GM12878 (cell line): ENCODE data around the gene EIF2D. TPM values are rescaled to one million over a fixed set of nuclear protein-coding genes. Genes with fewer than 3 reads are reported as not detected.
"Not testable (repeated sequence)": the region's sequence is repeated elsewhere in the genome, so short reads cannot be mapped to it uniquely, and the experiment has no call there.

Experiments
- ATAC-seq: fragments of 200-7000 bp; cut with Tn5 transposase; 3 replicates; pipeline ENCODE4 v1.9.1; 2020; ENCODE audit warnings: mild to moderate bottlenecking, moderate library complexity
- BruUV-seq: library from RNA; stranded (reverse); fragments of 400-500 nt; replicated peaks from 2 replicates; lab custom pipeline; 2021; lab: Mats Ljungman, UMichigan
- CTCF ChIA-PET: fragments of 300-600 bp; sonication (Branson Sonifier 250); formaldehyde crosslinking; extraction: SDS; loops from one replicate; lab custom pipeline; 2021; ENCODE audit warnings: inconsistent platforms; lab: Yijun Ruan, JAX
- POLR2A ChIA-PET: fragments of 350-600 bp; formaldehyde crosslinking; extraction: SDS; loops from one replicate; lab custom pipeline; 2021; ENCODE audit warnings: inconsistent platforms; lab: Charles Lee
- RAD21 ChIA-PET: fragments of 300-600 bp; sonication (Branson Sonifier 250); formaldehyde crosslinking; loops from one replicate; lab custom pipeline; 2023; ENCODE audit warnings: antibody characterized with exemption; ENCODE audit not compliant: unreplicated experiment; lab: Charles Lee
- SMC1A ChIA-PET: fragments of 300-600 bp; sonication (Branson Sonifier 250); formaldehyde crosslinking; loops from one replicate; lab custom pipeline; 2023; ENCODE audit not compliant: unreplicated experiment, uncharacterized antibody; lab: Charles Lee
- DNase-seq: peaks from one replicate; pipeline ENCODE4 v3.0.0-alpha.2; 2011; ENCODE audit warnings: low read depth, low spot score
- FAIRE-seq: peaks from 3 replicates; lab custom pipeline; 2011; peaks lifted over from hg19 to GRCh38; lab: Jason Lieb, UNC
- H2AFZ ChIP-seq: 2 replicates; pipeline ENCODE4 v1.6.0; 2011; ENCODE audit warnings: low read depth, low read length, control low read depth; ENCODE audit not compliant: control insufficient read depth
- H3K27ac ChIP-seq: 2 replicates; pipeline ENCODE4 v1.5.1; 2011; ENCODE audit warnings: control low read depth; ENCODE audit not compliant: control insufficient read depth, insufficient read depth
- H3K27me3 ChIP-seq, 2 experiments: replicated peaks in 1 of 2; 2 replicates each; pipeline versions ENCODE4 v1.6.0 to v1.6.1; 2011; ENCODE audit warnings: low read length in 1 of 2; ENCODE audit not compliant: control insufficient read depth in 2 of 2, insufficient read depth in 2 of 2
- H3K36me3 ChIP-seq, 2 experiments: 2 replicates each; pipeline ENCODE4 v1.5.1; 2011; ENCODE audit warnings: low read length in 1 of 2; ENCODE audit not compliant: control insufficient read depth in 2 of 2, insufficient read depth in 2 of 2
- H3K4me1 ChIP-seq: 2 replicates; pipeline ENCODE4 v1.6.1; 2011; ENCODE audit warnings: mild to moderate bottlenecking, low read length, moderate library complexity, mixed read lengths; ENCODE audit not compliant: control insufficient read depth, insufficient read depth
- H3K4me2 ChIP-seq: 2 replicates; pipeline ENCODE4 v1.6.0; 2011; ENCODE audit warnings: control low read depth; ENCODE audit not compliant: control insufficient read depth, insufficient read depth
- H3K4me3 ChIP-seq: fragments of 200-600 bp; sonication (generic); 2 replicates; pipeline ENCODE4 v1.5.1; 2016
- H3K79me2 ChIP-seq: 2 replicates; pipeline ENCODE4 v1.6.0; 2011; ENCODE audit warnings: low read length; ENCODE audit not compliant: control insufficient read depth, insufficient read depth
- H3K9ac ChIP-seq: 2 replicates; pipeline ENCODE4 v1.8.0; 2011; ENCODE audit warnings: low read length, control low read depth, mixed read lengths; ENCODE audit not compliant: control insufficient read depth, insufficient read depth
- H3K9me3 ChIP-seq: replicated peaks from 3 replicates; pipeline ENCODE4 v1.5.1; 2011; ENCODE audit warnings: mild to moderate bottlenecking, low read length; ENCODE audit not compliant: control insufficient read depth, insufficient read depth
- H4K20me1 ChIP-seq: 2 replicates; pipeline ENCODE4 v1.6.0; 2011; ENCODE audit not compliant: control insufficient read depth, insufficient read depth
- BCL11A ChIP-seq: IDR thresholded peaks from 2 replicates; pipeline ENCODE4 v1.6.1; 2011; ENCODE audit warnings: low read depth, low read length
- BMI1 ChIP-seq: fragments of 450-650 bp; IDR thresholded peaks from 2 replicates; pipeline ENCODE4 v1.6.1; 2016; ENCODE audit warnings: mild to moderate bottlenecking, moderate library complexity, borderline replicate concordance
- CBFB ChIP-seq: IDR thresholded peaks from 2 replicates; pipeline ENCODE4 v1.6.1; 2016; ENCODE audit warnings: antibody characterized with exemption, low read depth
- CHD2 ChIP-seq: IDR thresholded peaks from 2 replicates; pipeline ENCODE4 v1.6.1; 2011; ENCODE audit warnings: low read depth, low read length, improper control_type of control experiment, borderline replicate concordance
- CREB1 ChIP-seq: IDR thresholded peaks from 2 replicates; pipeline ENCODE4 v1.6.1; 2012; ENCODE audit warnings: low read depth, mild to moderate bottlenecking, inconsistent platforms
- FOXM1 ChIP-seq: IDR thresholded peaks from 2 replicates; pipeline ENCODE4 v1.6.1; 2012; ENCODE audit warnings: low read depth, mild to moderate bottlenecking, inconsistent platforms, low read length, moderate library complexity
- GATAD2B ChIP-seq: fragments of 450-650 bp; conservative IDR thresholded peaks from 2 replicates; pipeline ENCODE4 v1.6.1; 2017; ENCODE audit warnings: low read depth, mild to moderate bottlenecking, moderate library complexity
- HDAC2 ChIP-seq: fragments of 200-600 bp; sonication (generic); IDR thresholded peaks from 2 replicates; pipeline ENCODE4 v1.6.1; 2017
- IKZF2 ChIP-seq, 2 experiments: fragments of 450-650 bp; IDR thresholded peaks; 2 replicates each; pipeline ENCODE4 v1.6.1; 2017; ENCODE audit warnings: mild to moderate bottlenecking in 2 of 2, moderate library complexity in 2 of 2
- KAT2A ChIP-seq: conservative IDR thresholded peaks from 2 replicates; pipeline ENCODE4 v1.6.1; 2011; ENCODE audit warnings: low read depth, low read length; ENCODE audit not compliant: control insufficient read depth
- MYB ChIP-seq: fragments of 150-350 bp; IDR thresholded peaks from 2 replicates; pipeline ENCODE4 v1.6.1; 2014; ENCODE audit warnings: mild to moderate bottlenecking, low read depth, low read length, borderline replicate concordance
- PBX3 ChIP-seq: IDR thresholded peaks from 2 replicates; pipeline ENCODE4 v1.6.1; 2011; ENCODE audit warnings: mild to moderate bottlenecking, low read depth, low read length, moderate library complexity; ENCODE audit not compliant: insufficient replicate concordance
- RELB ChIP-seq: fragments of 450-650 bp; IDR thresholded peaks from 2 replicates; pipeline ENCODE4 v1.6.1; 2017; ENCODE audit warnings: low read depth, mild to moderate bottlenecking, moderate library complexity
- SIX5 ChIP-seq: IDR thresholded peaks from 2 replicates; pipeline ENCODE4 v1.6.1; 2011; ENCODE audit warnings: mild to moderate bottlenecking, low read depth, low read length, moderate library complexity; ENCODE audit not compliant: severe bottlenecking
- WGBS: methylation state at CpG from one replicate; pipeline ENCODE4 v1.1.6; 2016; ENCODE audit warnings: low lambda C conversion rate; ENCODE audit not compliant: insufficient replicate concordance, insufficient coverage; ENCODE audit errors: missing lambda C conversion rate; 5-methylcytosine and 5-hydroxymethylcytosine counted together
- in situ Hi-C: fragments of 300-500 bp; cut with MboI; formaldehyde crosslinking; loops from 9 replicates; pipeline ENCODE4 v1.14.3; 2018; ENCODE audit warnings: mixed read lengths
- intact Hi-C: fragments of 100-400 bp; cut with micrococcal nuclease; formaldehyde crosslinking; loops from one replicate; pipeline ENCODE4 v1.14.2; 2022; ENCODE audit not compliant: unreplicated experiment
- polyA plus RNA-seq, 11 experiments: library from polyadenylated mRNA; depleted of rRNA in 4 of 11; unstranded in 6 of 11; stranded (reverse) in 5 of 11; fragments of >200 nt; fragmentation: Nextera tagmentation in 4 of 11; fragmentation: Illumina TruSeq in 1 of 11; extraction: Ambion mirVana in 4 of 11; extraction: Trizol in 1 of 11; gene quantifications; 1 replicate in 1 of 11; 2 replicates in 10 of 11; pipeline versions ENCODE4 v1.2.1 to v1.2.3, GENCODE V29; 2011 to 2016; ENCODE audit warnings: inconsistent platforms in 2 of 11, missing spikeins in 2 of 11, low read depth in 1 of 11
- total RNA-seq, 4 experiments: library from RNA; depleted of rRNA in 3 of 4; stranded (reverse); fragments of >200 nt in 3 of 4; fragmentation: Illumina TruSeq in 1 of 4; extraction: Trizol in 1 of 4; gene quantifications; 2 replicates each; pipeline versions ENCODE4 v1.2.1 to v1.2.3, GENCODE V29; 2013 to 2021
- TF ChIP-seq, protein P1 (sequence below): fragments of 450-650 bp; IDR thresholded peaks from 2 replicates; pipeline ENCODE4 v1.6.1; 2017; ENCODE audit warnings: antibody characterized with exemption, mild to moderate bottlenecking, moderate library complexity
- TF ChIP-seq, protein P2 (sequence below): fragments of 450-650 bp; IDR thresholded peaks from 2 replicates; pipeline ENCODE4 v1.6.1; 2018; ENCODE audit warnings: borderline replicate concordance, mild to moderate bottlenecking; ENCODE audit not compliant: partially characterized antibody

Gene EIF2D
- total and polyA plus RNA-seq, 10 of the 15 experiments (the other 5 are each of a cell fraction or from before 2014, with no cell fraction given) = 65.2 to 133 (median 79.0) TPM

DNA sequence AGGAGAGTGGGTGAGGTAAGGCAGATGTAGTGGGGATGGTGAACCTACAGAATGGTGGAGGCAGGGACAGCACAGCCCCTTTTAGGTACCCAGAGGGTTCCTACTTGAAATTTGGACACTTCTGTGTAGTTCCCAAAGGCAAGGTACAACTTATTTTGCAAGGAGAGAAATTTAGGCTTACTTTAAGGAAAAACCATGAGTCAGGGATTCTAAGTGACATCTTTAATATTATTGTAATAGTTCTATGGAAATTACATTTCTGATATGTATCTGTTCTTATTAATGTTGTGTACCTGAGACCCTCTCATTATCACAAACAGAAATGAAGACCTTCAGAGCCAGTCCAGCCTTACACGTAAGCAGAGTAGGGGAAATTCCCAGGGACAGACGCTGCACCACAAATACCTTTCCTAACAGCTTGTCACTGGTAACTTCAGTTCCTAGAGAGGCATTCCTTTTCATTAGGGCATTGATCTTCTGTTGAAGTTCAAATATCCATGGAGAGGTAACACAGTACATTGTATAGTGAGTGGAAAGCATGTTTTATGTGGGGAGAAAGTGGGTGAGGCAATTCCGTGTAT lies 30.9 kb upstream of the EIF2D start (continued):
- TF ChIP-seq PBX3 = no peak
- TF ChIP-seq SIX5 = no peak
- no peak for TF ChIP-seq FOXM1
- TF ChIP-seq, protein P1, sequence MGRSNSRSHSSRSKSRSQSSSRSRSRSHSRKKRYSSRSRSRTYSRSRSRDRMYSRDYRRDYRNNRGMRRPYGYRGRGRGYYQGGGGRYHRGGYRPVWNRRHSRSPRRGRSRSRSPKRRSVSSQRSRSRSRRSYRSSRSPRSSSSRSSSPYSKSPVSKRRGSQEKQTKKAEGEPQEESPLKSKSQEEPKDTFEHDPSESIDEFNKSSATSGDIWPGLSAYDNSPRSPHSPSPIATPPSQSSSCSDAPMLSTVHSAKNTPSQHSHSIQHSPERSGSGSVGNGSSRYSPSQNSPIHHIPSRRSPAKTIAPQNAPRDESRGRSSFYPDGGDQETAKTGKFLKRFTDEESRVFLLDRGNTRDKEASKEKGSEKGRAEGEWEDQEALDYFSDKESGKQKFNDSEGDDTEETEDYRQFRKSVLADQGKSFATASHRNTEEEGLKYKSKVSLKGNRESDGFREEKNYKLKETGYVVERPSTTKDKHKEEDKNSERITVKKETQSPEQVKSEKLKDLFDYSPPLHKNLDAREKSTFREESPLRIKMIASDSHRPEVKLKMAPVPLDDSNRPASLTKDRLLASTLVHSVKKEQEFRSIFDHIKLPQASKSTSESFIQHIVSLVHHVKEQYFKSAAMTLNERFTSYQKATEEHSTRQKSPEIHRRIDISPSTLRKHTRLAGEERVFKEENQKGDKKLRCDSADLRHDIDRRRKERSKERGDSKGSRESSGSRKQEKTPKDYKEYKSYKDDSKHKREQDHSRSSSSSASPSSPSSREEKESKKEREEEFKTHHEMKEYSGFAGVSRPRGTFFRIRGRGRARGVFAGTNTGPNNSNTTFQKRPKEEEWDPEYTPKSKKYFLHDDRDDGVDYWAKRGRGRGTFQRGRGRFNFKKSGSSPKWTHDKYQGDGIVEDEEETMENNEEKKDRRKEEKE = no peak
- no peak for TF ChIP-seq BMI1
- TF ChIP-seq HDAC2 = no peak
- TF ChIP-seq CHD2 = no peak
- TF ChIP-seq, protein P2, sequence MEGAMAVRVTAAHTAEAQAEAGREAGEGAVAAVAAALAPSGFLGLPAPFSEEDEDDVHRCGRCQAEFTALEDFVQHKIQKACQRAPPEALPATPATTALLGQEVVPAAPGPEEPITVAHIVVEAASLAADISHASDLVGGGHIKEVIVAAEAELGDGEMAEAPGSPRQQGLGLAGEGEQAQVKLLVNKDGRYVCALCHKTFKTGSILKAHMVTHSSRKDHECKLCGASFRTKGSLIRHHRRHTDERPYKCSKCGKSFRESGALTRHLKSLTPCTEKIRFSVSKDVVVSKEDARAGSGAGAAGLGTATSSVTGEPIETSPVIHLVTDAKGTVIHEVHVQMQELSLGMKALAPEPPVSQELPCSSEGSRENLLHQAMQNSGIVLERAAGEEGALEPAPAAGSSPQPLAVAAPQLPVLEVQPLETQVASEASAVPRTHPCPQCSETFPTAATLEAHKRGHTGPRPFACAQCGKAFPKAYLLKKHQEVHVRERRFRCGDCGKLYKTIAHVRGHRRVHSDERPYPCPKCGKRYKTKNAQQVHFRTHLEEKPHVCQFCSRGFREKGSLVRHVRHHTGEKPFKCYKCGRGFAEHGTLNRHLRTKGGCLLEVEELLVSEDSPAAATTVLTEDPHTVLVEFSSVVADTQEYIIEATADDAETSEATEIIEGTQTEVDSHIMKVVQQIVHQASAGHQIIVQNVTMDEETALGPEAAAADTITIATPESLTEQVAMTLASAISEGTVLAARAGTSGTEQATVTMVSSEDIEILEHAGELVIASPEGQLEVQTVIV = no peak
- TF ChIP-seq CBFB = no peak
- TF ChIP-seq KAT2A = no peak
- TF ChIP-seq MYB = no peak
- TF ChIP-seq IKZF2 (IDR thresholded peaks at IDR 0.05) = peak in 1 of 2 experiments; percentile 39; a peak in 1 of 4 replicates
- no peak for TF ChIP-seq CREB1
- TF ChIP-seq GATAD2B = no peak
- TF ChIP-seq BCL11A = no peak
- 0 out of 2 replicates have a peak, but pooled peaks have one; percentile 52 for TF ChIP-seq RELB

DNA sequence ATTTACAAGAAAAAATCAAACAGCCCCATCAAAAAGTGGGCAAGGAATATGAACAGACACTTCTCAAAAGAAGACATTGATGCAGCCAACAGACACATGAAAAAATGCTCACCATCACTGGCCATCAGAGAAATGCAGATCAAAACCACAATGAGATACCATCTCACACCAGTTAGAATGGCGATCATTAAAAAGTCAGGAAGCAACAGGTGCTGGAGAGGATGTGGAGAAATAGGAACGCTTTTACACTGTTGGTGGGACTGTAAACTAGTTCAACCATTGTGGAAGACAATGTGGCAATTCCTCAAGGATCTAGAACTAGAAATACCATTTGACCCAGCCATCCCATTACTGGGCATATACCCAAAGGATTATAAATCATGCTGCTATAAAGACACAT lies 29.8 kb upstream of the EIF2D start:
- H3K27ac ChIP-seq, DNase-seq, H4K20me1 ChIP-seq, FAIRE-seq, intact Hi-C loops, H3K4me3 ChIP-seq, H3K9ac ChIP-seq, POLR2A ChIA-PET, H3K9me3 ChIP-seq, RAD21 ChIA-PET, H3K27me3 ChIP-seq, ATAC-seq, H3K36me3 ChIP-seq, H3K79me2 ChIP-seq, H3K4me2 ChIP-seq, in situ Hi-C loops, BruUV-seq, H2AFZ ChIP-seq: not testable (repeated sequence)
- ChIA-PET SMC1A (interaction anchor here (10.6 kb wide), 1 partner anchor 21 kb away, joined by 301 read pairs; no protein-coding TSS in a partner anchor), CTCF (interaction anchor here (19.1 kb wide), 1 partner anchor 15 kb away, joined by 1150 read pairs; no protein-coding TSS in a partner anchor)
- peaks cover 12% of the 10 kb centered on the region for H3K4me1 ChIP-seq
- 83% methylated on average over 2 of the region's 2 CpGs for WGBS
